ENCODE measurements around the gene BCL2. TPM values are rescaled to one million over a fixed set of nuclear protein-coding genes. Genes with fewer than 3 reads are reported as not detected.

BCL2 gene
- total RNA-seq, 1 experiment from 2014 or later = 2.6 TPM

Other genes with a start within 250 kb of the BCL2 start
- 48.4 to 51.8 TPM (median 49.5 TPM) in 3 replicates for gene KDSR, start 47.4 kb upstream of the BCL2 start, total RNA-seq (2021)
- gene VPS4B, start 102.7 kb upstream of the BCL2 start, total RNA-seq (2021) = 37.8 to 44.1 TPM (median 42.8 TPM) in 3 replicates
- gene SERPINB5, start 157.2 kb upstream of the BCL2 start, total RNA-seq (2021) = 0.17 to 0.25 TPM (median 0.18 TPM) in 3 replicates
- not detected in 3 replicates for gene SERPINB12, start 222.6 kb upstream of the BCL2 start, total RNA-seq (2021)